CD4-positive, alpha-beta T cell (primary cell): ENCODE results near the gene GADD45A. TPM values are rescaled to one million over a fixed set of nuclear protein-coding genes. Genes with fewer than 3 reads are reported as not detected.

Experiments used
- ATAC-seq: fragments of 200-7000 bp; cut with Tn5 transposase; one replicate; pipeline ENCODE4 v1.10.0; 2022; ENCODE audit warnings: mild to moderate bottlenecking; ENCODE audit not compliant: poor library complexity
- CTCF ChIA-PET: fragments of 350-600 bp; sonication (Branson Sonifier 250); formaldehyde crosslinking; loops from one replicate; lab custom pipeline; 2021; ENCODE audit warnings: antibody characterized with exemption, inconsistent platforms; lab: Charles Lee
- POLR2A ChIA-PET: fragments of 350-600 bp; sonication (Branson Sonifier 250); formaldehyde crosslinking; loops from one replicate; lab custom pipeline; 2021; ENCODE audit warnings: antibody characterized with exemption, inconsistent platforms; lab: Charles Lee
- DNase-seq, 14 experiments: peaks; one replicate each; pipeline ENCODE4 v3.0.0-alpha.2; 2013 to 2020; ENCODE audit warnings: mixed read lengths in 2 of 14
- H3K27ac ChIP-seq, 2 donors: one replicate each; pipeline versions ENCODE4 v1.5.1 to v1.7.0; 2013; ENCODE audit warnings: low read length in 2 of 2, low read depth in 1 of 2, mild to moderate bottlenecking in 1 of 2
- H3K27me3 ChIP-seq, 2 experiments: 1 replicate in 1 of 2; 2 replicates in 1 of 2; pipeline versions ENCODE4 v1.6.1 to v1.7.0; 2013; ENCODE audit warnings: low read length in 2 of 2, control low read depth in 1 of 2, mild to moderate bottlenecking in 1 of 2, moderate library complexity in 1 of 2; ENCODE audit not compliant: insufficient read depth in 2 of 2, control insufficient read depth in 1 of 2
- H3K36me3 ChIP-seq: one replicate; pipeline ENCODE4 v1.6.1; 2013; ENCODE audit warnings: low read length, control low read depth; ENCODE audit not compliant: insufficient read depth
- H3K4me1 ChIP-seq: one replicate; pipeline ENCODE4 v1.6.1; 2013; ENCODE audit warnings: low read length, control low read depth; ENCODE audit not compliant: insufficient read depth
- H3K4me3 ChIP-seq: one replicate; pipeline ENCODE4 v1.5.1; 2013; ENCODE audit warnings: mild to moderate bottlenecking, low read length, moderate library complexity
- H3K9me3 ChIP-seq, 2 experiments: 1 replicate in 1 of 2; 2 replicates in 1 of 2; pipeline versions ENCODE4 v1.6.1 to v1.7.0; 2013; ENCODE audit warnings: low read length in 2 of 2, mild to moderate bottlenecking in 2 of 2, control low read depth in 1 of 2, moderate library complexity in 1 of 2; ENCODE audit not compliant: control insufficient read depth in 1 of 2, insufficient read depth in 1 of 2
- H3K27ac Mint-ChIP-seq: one replicate; pipeline ENCODE4 v1.8.0; 2020; ENCODE audit warnings: mixed read lengths
- H3K27me3 Mint-ChIP-seq: one replicate; pipeline ENCODE4 v1.8.0; 2021; ENCODE audit warnings: mixed read lengths
- H3K36me3 Mint-ChIP-seq: one replicate; pipeline ENCODE4 v1.8.0; 2021; ENCODE audit warnings: low read depth, mixed read lengths
- H3K4me1 Mint-ChIP-seq: one replicate; pipeline ENCODE4 v1.8.0; 2021; ENCODE audit warnings: low read depth, mixed read lengths
- H3K4me3 Mint-ChIP-seq: one replicate; pipeline ENCODE4 v1.8.0; 2020; ENCODE audit warnings: mild to moderate bottlenecking, mixed read lengths
- H3K9me3 Mint-ChIP-seq: one replicate; pipeline ENCODE4 v1.8.0; 2020; ENCODE audit warnings: mixed read lengths
- intact Hi-C, 2 experiments: fragments of 100-400 bp; cut with DNase I in 1 of 2; cut with micrococcal nuclease in 1 of 2; formaldehyde crosslinking; loops; one replicate each; pipeline versions ENCODE4 v1.15.1 to v1.9.0; 2023 to 2025; cut with DNase I, micrococcal nuclease
- total RNA-seq, 174 experiments: library from RNA in 2 of 174; stranded (reverse) in 2 of 174; gene quantifications; one replicate each; pipeline ENCODE4 v1.2.3 and lab custom pipeline; 2021 to 2026
- TF ChIP-seq, protein P1 (sequence below): fragments of 200-600 bp; IDR thresholded peaks from one replicate; pipeline ENCODE4 v1.8.0; 2022; ENCODE audit warnings: antibody characterized with exemption, mild to moderate bottlenecking

GADD45A gene
- total RNA-seq, 2 experiments from 2014 or later: 136 to 140 TPM

DNA sequence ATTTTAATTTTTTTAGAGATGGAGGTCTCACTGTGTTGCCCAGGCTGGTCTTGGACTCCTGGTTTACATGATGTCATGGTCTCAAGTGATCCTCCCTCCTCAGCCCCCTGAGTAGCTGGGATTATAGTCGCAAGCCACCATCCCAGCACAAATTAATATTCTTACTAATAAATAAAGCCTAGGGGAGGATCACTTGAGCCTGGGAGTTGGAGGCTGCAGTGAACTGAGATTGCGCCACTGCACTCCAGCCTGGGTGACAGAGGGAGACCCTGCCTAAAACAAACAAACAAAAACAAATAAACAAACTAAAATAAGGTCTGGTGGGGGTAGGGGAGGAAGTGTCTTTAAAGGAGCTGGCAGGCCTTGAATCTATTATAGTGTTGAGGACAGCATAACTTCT lies 8.7 kb upstream of the GADD45A start:
- TF ChIP-seq, protein P1, sequence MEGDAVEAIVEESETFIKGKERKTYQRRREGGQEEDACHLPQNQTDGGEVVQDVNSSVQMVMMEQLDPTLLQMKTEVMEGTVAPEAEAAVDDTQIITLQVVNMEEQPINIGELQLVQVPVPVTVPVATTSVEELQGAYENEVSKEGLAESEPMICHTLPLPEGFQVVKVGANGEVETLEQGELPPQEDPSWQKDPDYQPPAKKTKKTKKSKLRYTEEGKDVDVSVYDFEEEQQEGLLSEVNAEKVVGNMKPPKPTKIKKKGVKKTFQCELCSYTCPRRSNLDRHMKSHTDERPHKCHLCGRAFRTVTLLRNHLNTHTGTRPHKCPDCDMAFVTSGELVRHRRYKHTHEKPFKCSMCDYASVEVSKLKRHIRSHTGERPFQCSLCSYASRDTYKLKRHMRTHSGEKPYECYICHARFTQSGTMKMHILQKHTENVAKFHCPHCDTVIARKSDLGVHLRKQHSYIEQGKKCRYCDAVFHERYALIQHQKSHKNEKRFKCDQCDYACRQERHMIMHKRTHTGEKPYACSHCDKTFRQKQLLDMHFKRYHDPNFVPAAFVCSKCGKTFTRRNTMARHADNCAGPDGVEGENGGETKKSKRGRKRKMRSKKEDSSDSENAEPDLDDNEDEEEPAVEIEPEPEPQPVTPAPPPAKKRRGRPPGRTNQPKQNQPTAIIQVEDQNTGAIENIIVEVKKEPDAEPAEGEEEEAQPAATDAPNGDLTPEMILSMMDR: no peak
- Histone ChIP-seq H3K36me3 (no peaks in the 10 kb centered on the region), H3K4me3 (no peak overlapping the region), H3K9me3 (no peaks in the 10 kb centered on the region), H3K27ac (no peak overlapping the region), H3K27me3 (no peaks in the 10 kb centered on the region), H3K4me1 (peaks cover 11% of the 10 kb centered on the region)
- ChIA-PET POLR2A (interaction anchor here (0.8 to 4.1 kb wide), 2 partner anchors 9 kb away, joined by 5 to 74 read pairs; partner anchors contain the start of gene GADD45A), CTCF (interaction anchor here (1.6 kb wide), 1 partner anchor 9 kb away, joined by 5 read pairs; the partner anchor contains the start of gene GADD45A)
- no peak for DNase-seq
- H3K4me1 Mint-ChIP-seq: peaks cover 23% of the 10 kb centered on the region
- H3K4me3 Mint-ChIP-seq: no peak overlapping the region
- no peak overlapping the region for H3K27ac Mint-ChIP-seq
- intact Hi-C loops: no loop called here
- H3K36me3 Mint-ChIP-seq: no peaks in the 10 kb centered on the region
- no peaks in the 10 kb centered on the region for H3K9me3 Mint-ChIP-seq
- ATAC-seq: no peak
- H3K27me3 Mint-ChIP-seq: no peaks in the 10 kb centered on the region

DNA sequence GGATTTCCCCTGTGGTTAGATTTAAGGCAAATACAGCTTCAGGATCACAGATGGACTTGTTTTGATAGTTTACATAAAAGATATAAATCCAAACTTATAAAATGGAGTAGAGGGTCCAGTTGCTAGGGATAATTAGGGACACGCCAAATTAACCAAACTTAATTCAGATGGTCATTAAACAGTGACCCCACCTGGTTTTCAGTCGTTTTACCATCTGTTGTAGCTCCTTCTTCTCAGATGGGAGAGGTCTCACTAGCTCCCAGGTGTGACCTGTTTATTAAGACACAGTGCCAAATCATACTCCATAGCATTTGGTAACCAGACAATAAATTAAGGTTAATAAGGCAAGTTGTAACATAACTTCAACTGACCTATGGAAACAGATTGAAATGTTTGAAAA lies 8.1 kb upstream of the GADD45A start:
- Mint-ChIP-seq H3K4me1 (peaks cover 23% of the 10 kb centered on the region), H3K27ac (no peak overlapping the region), H3K27me3 (no peaks in the 10 kb centered on the region), H3K36me3 (no peaks in the 10 kb centered on the region), H3K9me3 (no peaks in the 10 kb centered on the region), H3K4me3 (no peak overlapping the region)
- TF ChIP-seq, protein P1: no peak
- Histone ChIP-seq H3K27ac (no peak overlapping the region), H3K36me3 (no peaks in the 10 kb centered on the region), H3K27me3 (no peaks in the 10 kb centered on the region), H3K4me3 (no peak overlapping the region), H3K9me3 (no peaks in the 10 kb centered on the region), H3K4me1 (peaks cover 11% of the 10 kb centered on the region)
- no peak for DNase-seq
- intact Hi-C loops: no loop called here
- no peak for ATAC-seq
- ChIA-PET POLR2A (interaction anchor here (0.7 to 0.8 kb wide), 2 partner anchors 8 to 464 kb away, joined by 4 to 5 read pairs; partner anchors contain the start of gene GADD45A), CTCF (no interaction called here)

DNA sequence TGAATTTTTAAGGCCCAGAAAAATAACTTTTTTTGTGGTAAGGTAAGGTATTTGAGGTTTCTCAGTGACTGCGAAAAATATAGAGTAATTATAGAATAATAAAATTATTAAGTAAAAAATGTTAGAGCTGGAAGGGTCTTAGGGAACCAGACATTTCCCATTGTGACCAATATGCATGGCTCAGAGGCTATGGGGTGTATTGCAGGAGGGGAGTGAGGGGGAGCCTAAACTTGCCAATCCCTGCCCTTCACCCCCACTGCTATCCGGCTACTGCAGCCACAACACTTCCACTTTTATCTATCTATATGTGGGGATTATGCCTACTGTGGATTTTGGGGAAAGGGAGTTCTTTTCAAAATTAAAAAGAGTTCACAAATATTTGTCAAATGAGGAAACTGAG lies 7.6 kb upstream of the GADD45A start:
- H3K27ac ChIP-seq: no peak overlapping the region
- peaks cover 23% of the 10 kb centered on the region for H3K4me1 Mint-ChIP-seq
- no peaks in the 10 kb centered on the region for H3K9me3 ChIP-seq
- H3K36me3 Mint-ChIP-seq: no peaks in the 10 kb centered on the region
- H3K4me1 ChIP-seq: peaks cover 11% of the 10 kb centered on the region
- ChIA-PET CTCF (no interaction called here), POLR2A (interaction anchor here (0.7 to 1.0 kb wide), 2 partner anchors 8 to 464 kb away, joined by 3 to 4 read pairs; partner anchors contain the start of gene GADD45A)
- DNase-seq: no peak
- intact Hi-C loops: no loop called here
- H3K27ac Mint-ChIP-seq: no peak overlapping the region
- H3K36me3 ChIP-seq: no peaks in the 10 kb centered on the region
- ATAC-seq: no peak
- TF ChIP-seq, protein P1: no peak
- H3K27me3 Mint-ChIP-seq: no peaks in the 10 kb centered on the region
- H3K9me3 Mint-ChIP-seq: no peaks in the 10 kb centered on the region
- no peak overlapping the region for H3K4me3 ChIP-seq
- no peaks in the 10 kb centered on the region for H3K27me3 ChIP-seq
- H3K4me3 Mint-ChIP-seq: no peak overlapping the region
